HG02852 (cell line): ENCODE results near the gene NFIA.

Experiments
- ATAC-seq: cut with Tn5 transposase; IDR thresholded peaks from one replicate; pipeline ENCODE4 v1.9.1; 2021; ENCODE audit warnings: mild to moderate bottlenecking, moderate library complexity; ENCODE audit not compliant: unreplicated experiment

NFIA gene

GRCh38 chr1:61207416-61207815 lies 125.1 kb downstream of the NFIA start:
- no peak for ATAC-seq

- ATAC-seq, result no peak
Observed at GRCh38 chr1:61208172-61208571, 125.8 kb downstream of the NFIA start.

- ATAC-seq, result no peak
Observed at GRCh38 chr1:61208831-61209230, 126.5 kb downstream of the NFIA start.

- ATAC-seq, result no peak
Observed at GRCh38 chr1:61210435-61211154, 128.2 kb downstream of the NFIA start.

- no peak for ATAC-seq
Observed at GRCh38 chr1:61213245-61214011, 131.1 kb downstream of the NFIA start.

- no peak for ATAC-seq
Observed at GRCh38 chr1:61215119-61215518, 132.8 kb downstream of the NFIA start.

- ATAC-seq, result no peak
Observed at GRCh38 chr1:61215676-61216289, 133.4 kb downstream of the NFIA start.

- ATAC-seq, result no peak
Observed at GRCh38 chr1:61220536-61220935, 138.2 kb downstream of the NFIA start.

GRCh38 chr1:61221642-61222041 lies 139.3 kb downstream of the NFIA start:
- no peak for ATAC-seq

- ATAC-seq, result no peak
Observed at GRCh38 chr1:61222240-61222639, 139.9 kb downstream of the NFIA start.

- ATAC-seq, result no peak
Observed at GRCh38 chr1:61223140-61223539, 140.8 kb downstream of the NFIA start.

- ATAC-seq, result no peak
Observed at GRCh38 chr1:61224609-61225008, 142.2 kb downstream of the NFIA start.

GRCh38 chr1:61225478-61225877 lies 143.1 kb downstream of the NFIA start:
- ATAC-seq, result no peak

- ATAC-seq, result no peak
Observed at GRCh38 chr1:61226791-61227567, 144.6 kb downstream of the NFIA start.

- ATAC-seq, result no peak
Observed at GRCh38 chr1:61227857-61228550, 145.6 kb downstream of the NFIA start.

GRCh38 chr1:61230523-61230922 lies 148.2 kb downstream of the NFIA start:
- no peak for ATAC-seq

- ATAC-seq, result no peak
Observed at GRCh38 chr1:61231795-61232194, 149.4 kb downstream of the NFIA start.

GRCh38 chr1:61233121-61233660 lies 150.8 kb downstream of the NFIA start:
- no peak for ATAC-seq

- no peak for ATAC-seq
Observed at GRCh38 chr1:61234587-61234919, 152.2 kb downstream of the NFIA start.

GRCh38 chr1:61237147-61237546 lies 154.8 kb downstream of the NFIA start:
- no peak for ATAC-seq
